Left cardiac atrium (tissue), 4 donors: ENCODE measurements around the gene EEF1E1. TPM values are rescaled to one million over a fixed set of nuclear protein-coding genes. Genes with fewer than 3 reads are reported as not detected.

Experiments used
- ATAC-seq, 2 donors: fragments of 200-7000 bp; cut with Tn5 transposase; one replicate each; pipeline ENCODE4 v1.9.1; 2020; ENCODE audit warnings: mild to moderate bottlenecking in 2 of 2, moderate library complexity in 2 of 2
- DNase-seq: peaks from one replicate; pipeline ENCODE4 v3.0.0-alpha.2; 2020
- intact Hi-C, 2 donors: fragments of 100-400 bp; cut with DNase I; formaldehyde crosslinking; loops; one replicate each; pipeline versions ENCODE4 v1.14.1 to v1.15.1; 2022 to 2023
- total RNA-seq, 2 donors: library from RNA; stranded (reverse); fragmentation: NEBNext Ultra II Directional; extraction: Animal tissue kit (Norgen Biotek cat#: 25700); gene quantifications; one replicate each; pipeline ENCODE4 v1.2.1, GENCODE V29; 2021
- donor health status: DM: no; HTN: yes; CAD: no.
- donor health status: DM: no; HTN: yes; CAD: no; lungs with severe emphysema.
- donor health status: DM: yes; HTN: yes; CAD: no.
- donor health status: Dilated cardiomyopathy.

The EEF1E1 gene
- total RNA-seq, 2 donors from 2014 or later = 14.5 to 18.5 TPM

DNA sequence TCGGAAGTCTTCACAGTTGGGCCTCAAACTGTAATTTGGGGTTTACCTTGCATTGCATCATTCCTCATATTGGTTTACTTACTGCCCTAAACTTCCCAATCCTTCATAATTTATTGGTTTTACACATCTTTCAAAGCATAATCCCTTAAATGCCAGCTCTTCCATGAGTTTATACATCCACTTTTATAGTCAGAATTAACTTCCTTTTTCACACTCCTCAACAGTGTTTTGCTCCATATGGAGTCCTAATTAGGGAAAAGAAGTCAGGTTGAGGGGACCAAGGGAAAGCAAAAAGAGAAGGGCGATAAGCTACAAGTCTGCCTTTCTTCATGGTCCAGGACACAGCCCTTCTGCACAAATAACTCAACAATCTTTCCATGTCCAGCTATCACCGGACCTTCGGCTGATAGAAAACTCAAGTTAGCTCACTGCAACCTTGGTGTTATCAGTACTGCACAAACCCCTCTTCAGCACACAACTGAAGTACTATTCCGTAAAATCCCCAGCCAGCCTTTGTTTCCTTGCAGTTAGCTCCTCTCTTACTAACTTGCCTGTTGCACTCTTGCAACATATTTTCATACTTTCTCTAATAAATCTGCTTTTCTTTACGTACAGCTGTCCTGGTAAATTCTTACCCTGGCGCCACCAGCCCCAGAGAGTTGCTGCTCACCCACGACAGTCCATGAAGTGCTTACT, 2.0 kb downstream of the EEF1E1 start:
- intact Hi-C loops = no loop called here
- DNase-seq = no peak
- ATAC-seq = no peak

DNA sequence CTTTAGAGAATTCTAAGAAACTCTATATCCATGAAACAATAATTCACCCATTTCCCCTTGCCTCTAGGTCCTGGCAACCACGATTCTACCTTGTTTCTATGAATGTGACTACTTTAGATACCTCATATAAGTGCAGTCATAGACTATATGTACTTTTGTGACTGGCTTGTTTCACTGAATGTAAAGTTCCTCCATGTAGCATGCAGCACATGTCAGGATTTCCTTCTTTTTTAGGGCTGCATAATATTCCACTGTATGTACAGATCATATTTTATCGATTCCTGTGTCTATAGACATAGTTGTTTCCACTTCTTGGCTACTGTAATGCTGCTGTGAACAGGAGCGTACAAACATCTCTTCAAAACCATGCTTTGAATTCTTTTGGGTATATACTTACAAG, 11.7 kb downstream of the EEF1E1 start:
- ATAC-seq (no peak), DNase-seq (no peak)
- intact Hi-C loops = no loop called here

DNA sequence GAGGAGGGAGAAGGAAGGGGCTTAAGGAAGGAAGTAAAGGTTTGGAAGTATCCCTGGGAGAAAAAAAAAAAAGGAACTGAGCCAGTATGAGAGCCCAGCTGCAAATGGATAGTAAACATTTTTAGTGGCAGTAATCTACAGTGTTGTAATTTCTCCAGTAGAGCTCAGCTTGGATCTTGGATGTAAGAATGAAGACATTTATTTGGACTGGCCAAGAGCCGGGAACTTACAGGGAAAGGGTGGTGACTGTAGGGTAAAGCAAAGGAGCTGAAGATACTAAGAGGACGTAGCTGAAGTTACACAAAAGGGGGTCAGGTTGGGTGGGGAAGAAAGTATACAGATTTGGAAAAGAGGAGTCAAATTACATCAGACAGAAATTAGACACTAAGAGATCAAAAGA, 13.5 kb downstream of the EEF1E1 start:
- ATAC-seq = no peak

DNA sequence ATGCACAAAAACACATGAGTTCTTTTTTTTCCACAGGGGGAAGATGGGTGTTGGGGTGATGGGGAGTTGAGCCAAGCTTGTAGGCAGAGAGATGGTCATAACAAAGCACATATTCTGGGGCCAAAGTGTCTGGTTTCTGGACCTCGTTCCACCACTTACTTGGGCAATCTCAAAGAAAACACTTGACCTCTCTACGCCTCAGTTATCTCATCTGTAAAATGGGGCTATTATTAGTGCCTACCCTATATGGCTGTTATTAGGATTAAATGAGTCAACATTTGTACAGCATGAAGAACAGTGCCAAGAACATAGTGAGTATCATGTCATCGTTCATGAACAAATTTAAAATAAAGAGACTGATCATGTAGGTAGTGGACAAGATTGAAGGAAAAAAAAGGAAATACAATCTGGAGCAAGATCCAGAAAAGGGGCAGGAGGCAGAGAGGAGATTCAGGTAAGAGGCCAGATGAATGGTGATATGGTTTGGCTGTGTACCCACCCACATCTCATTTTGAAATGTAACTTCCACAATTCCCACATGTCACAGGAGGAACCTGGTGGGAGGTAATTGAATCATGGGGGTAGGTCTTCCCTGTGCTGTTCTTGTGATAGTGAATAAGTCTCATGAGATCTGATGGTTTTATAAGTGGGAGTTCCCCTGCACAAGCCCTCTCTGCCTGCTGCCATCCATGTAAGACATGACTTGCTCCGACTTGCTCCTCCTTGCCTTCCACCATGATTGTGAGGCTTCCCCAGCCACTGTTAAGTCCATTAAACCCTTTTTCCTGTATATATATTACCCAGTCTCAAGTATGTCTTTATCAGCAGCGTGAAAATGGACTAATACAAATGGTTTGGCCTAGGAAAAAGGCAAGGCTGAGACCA, 14.2 kb downstream of the EEF1E1 start:
- intact Hi-C loops = no loop called here
- ATAC-seq = no peak
- DNase-seq = no peak

More for the DNA sequence above, 13.5 kb downstream of the EEF1E1 start:
- DNase-seq = no peak
- intact Hi-C loops = no loop called here

DNA sequence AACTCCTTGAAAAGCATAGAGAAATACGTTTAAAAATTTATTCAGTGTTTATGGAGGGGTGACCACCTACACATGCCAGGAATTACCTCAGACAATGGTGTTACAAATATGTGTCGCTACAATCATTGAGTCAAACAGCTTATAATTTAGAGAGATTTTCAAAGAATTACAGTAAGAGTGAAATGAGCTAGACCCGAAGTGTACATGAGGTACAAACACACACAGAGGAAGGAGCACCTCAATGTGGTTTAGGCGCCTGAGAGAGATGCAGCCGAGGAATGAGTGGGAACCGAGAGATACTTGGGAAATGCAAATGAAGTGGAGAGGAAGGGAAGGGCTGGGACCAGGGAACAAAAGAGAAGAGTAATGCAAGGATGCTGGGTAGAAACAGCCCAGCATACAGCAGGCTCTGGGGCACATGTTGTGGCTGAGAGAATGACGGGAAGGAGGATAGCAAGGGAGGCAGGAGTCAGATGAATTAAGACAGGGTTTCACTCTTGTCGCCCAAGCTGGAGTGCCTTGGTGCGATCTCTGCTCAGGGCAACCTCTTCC, 15.5 kb downstream of the EEF1E1 start:
- ATAC-seq (no peak), DNase-seq (no peak)
- intact Hi-C loops = no loop called here

DNA sequence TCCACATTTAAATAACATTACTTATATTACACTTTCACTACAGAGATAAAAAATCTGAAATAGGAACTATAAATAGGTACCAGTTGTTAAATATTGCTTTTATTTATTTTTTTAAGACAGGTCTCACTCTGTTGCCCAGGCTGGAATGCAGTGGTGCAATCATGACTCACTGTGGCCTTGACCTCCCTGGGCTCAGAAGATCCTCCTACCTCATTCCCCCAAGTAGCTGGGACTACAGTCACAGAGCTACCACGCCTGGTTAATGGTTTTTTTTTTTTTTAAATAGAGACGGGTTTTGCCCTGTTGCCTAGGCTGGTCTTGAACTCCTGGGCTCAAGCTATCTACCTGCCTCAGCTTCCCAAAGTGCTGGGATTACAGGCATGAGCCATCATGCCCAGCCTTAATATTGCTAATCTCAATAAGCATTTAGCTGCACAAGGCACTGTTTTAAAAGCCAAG, 17.3 kb downstream of the EEF1E1 start:
- intact Hi-C loops = no loop called here
- DNase-seq (peak; percentile 34), ATAC-seq (peak in 1 of 2 donors; percentile 93)

DNA sequence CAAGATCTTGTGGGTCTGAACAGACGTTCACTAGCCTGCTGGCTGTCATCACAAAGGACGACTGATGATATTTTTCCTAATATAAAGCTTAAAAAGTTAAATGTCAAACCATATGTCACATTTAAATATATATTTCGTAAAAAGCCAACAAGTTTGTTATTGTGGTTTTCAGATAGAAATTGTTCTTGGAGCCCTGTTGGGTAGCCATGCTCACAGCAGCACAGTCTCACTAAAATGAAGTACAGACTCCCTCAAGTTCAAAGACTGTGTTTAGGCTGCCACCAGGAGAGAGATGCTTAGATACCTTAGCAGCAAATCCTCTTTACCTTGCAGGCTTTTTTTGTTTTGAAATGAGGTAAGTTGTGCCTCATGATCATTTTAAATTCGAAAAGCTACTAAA, 17.8 kb downstream of the EEF1E1 start:
- intact Hi-C loops = no loop called here
- DNase-seq = no peak
- no peak for ATAC-seq

DNA sequence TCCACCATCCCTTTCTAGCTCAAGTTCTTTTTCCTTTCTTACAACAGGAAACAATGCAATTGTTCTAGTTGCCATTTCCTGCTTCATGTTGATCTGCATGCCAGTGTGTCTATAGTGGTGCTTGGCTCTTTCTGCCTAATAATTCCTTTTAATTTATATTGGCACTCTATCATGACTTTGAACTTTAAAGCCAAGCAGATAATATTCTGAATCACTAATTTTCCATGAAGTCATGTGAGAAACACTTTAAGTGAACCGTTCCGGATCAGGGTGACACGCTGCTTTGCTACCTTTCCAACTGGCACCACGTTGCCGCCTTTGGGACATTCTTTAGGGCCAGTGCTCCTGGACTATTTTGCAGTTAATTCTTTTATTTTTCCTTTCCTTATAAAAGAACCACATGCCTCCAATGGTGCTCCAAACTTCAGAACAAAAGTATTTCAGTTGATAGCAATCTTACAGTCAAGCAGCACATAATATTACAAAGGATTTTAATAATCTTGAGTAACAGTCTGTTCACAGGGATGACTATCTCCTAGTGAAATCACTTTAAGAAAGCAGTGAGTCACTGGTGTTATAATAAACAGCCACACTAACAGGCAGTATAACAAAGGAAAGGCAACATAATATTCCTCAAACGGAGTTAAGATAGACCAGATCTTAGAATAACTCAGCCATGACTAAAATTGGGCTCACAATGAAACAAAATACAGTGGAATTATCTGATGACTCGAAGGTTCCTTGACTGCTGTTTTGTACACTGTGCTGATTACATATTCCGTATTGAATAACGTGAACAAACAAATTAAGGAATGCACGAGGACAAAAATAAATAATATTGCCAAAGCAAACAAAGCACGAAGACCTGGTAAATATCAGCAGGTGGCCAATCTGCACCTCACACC, 19.1 kb downstream of the EEF1E1 start:
- intact Hi-C loops = no loop called here
- peak in 1 of 2 donors; percentile 27 for ATAC-seq
- peak; percentile 41 for DNase-seq

DNA sequence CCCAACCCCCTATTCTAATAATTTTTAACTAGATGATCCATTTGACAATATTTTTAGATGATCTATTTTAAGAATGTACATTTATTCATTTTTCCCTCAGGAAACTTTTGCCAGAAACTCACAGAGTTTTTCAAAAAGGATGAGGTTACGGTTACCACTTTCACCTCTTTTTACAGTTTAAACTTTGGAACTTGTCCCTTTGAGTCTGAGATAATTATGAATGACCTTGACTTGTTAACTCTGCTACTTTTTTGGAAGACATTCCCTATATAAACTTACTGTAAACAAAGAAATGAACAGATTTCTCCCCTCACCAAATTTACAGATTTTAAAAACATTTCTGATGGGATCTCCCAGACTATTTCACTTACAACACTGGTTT, 19.8 kb downstream of the EEF1E1 start:
- DNase-seq (no peak), ATAC-seq (no peak)
- intact Hi-C loops = no loop called here

DNA sequence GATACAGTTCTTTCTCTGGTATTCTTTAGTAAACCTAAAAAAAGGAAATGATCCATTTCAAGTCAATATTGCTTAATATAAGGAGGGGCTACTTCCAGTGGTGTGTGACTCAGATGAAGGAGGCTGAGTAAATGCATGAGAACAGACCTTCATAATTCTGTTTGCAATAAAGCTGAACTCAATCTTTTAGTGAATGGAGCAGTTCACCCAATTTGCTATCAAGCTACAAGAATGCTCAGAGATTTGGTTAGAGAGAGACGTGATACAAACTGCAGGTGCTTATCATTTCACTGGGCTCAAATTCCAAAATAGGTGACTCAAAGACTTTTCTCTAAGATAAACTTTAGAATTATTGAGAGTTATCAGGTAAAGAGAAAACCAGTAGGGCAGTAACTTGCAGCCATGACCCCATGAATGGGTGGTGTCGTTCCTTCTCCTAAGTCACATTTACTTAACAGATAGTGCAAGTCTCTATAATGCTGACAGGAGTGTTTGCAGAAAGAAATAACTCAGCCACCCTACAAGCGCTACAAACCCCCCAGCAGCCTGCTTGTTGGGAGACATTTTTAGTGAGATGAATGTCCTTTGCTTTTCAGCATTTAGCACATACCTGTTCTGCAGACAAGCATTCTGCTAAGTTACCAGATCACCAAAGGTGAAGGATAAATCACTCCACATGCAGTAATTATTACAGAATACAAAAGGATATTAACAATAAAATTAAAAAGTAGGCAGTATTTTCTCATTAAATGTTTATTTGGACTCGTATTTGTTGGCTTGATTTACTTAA, 21.8 kb downstream of the EEF1E1 start:
- peak in 1 of 2 donors; percentile 64 for ATAC-seq
- intact Hi-C loops = no loop called here

DNA sequence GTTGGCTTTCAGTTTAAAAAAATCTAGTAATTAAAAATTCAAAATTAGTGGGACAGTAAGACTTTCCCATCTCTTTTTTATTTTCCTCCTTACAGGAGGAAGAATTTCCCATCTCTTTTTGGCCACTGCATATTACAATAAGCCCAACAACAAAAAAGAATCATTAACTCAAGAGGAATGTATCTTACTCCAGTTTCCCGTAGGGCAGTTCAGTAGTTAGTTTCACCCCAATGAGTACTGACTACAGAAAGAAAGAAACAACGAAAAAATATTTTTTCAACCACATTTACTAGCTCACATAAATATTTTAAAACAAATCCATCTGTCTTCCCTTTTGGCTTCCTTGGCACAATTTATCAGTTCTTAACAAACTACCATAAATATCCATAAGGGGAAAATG, 23.2 kb downstream of the EEF1E1 start:
- intact Hi-C loops = no loop called here
- no peak for ATAC-seq
- no peak for DNase-seq

More for the DNA sequence above, 21.8 kb downstream of the EEF1E1 start:
- no peak for DNase-seq

DNA sequence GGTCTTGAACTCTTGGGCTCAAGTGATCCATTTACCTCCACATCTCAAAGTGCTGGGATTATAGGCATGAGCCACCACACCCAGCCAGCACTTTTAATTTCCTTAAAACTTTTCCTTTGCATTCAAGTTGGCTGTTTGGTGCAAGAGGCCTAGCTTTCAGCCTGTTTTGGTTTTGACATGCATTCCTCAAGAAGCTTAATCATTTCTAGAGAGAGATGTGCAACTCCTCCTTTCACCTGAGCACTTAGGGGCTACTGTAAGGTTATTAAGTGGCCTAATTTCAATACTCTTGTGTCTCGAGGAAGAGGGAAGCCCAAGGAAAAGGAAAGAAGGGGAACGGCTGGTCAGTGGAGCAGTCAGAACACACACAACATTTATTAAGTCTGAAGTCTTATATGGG, 24.4 kb downstream of the EEF1E1 start:
- ATAC-seq (no peak), DNase-seq (no peak)
- intact Hi-C loops = no loop called here

DNA sequence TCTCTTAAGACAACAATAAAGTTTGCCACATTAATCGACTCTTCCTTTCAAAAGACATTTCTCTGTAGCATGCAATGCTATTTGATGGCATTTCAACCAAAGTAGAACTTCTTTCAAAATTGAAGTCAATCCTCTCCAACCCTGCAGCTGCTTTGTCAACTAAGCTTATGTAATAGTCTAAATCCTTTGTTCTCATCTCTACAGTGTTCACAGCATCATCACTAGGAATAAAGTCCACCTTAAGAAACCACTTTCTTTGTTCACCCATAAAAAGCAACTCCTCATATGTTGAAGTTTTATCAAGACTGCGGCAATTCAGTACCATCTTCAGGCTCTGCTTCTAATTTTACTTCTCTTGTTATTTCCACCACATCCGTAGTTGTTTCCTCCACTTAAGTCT, 26.6 kb downstream of the EEF1E1 start:
- intact Hi-C loops = no loop called here
- DNase-seq (no peak), ATAC-seq (no peak)

DNA sequence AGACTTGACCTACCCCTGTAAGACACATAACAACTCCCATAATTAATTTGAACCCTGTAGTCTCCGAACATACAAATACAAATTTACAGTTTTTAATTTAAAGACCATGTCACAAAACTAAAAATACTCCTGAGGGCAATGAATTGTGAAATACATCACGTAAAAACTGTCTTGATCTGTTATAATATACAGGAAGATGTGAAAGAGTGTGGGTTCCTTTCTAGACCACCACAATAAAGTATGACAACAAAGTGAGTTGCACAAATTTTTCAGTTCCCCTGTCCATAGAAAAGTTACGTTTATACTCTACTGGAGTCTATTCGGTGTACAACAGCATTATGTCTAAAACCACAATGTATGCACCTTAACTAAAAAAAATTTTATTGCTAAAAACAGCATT, 27.2 kb downstream of the EEF1E1 start:
- no peak for ATAC-seq
- intact Hi-C loops = no loop called here
- no peak for DNase-seq

DNA sequence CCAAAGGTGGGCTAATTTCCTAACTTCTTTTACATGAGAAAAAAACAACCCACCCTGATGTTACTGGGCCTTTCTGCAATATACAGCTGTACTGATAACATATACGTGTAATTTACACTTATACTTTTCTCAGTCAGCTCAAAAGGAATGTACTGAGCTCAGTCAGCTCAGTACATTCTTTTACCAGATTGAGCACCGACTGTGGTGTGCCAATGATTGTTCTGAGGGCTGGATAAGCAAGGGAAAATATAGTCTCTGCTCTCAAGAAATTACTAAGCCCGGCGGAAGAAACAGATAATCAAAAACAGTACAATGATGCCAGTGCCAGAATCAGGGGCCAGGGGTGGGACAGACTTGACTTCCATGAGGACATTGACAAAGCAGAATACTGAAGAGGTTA, 28.1 kb downstream of the EEF1E1 start:
- intact Hi-C loops = no loop called here
- ATAC-seq (no peak), DNase-seq (peak; percentile 29)

DNA sequence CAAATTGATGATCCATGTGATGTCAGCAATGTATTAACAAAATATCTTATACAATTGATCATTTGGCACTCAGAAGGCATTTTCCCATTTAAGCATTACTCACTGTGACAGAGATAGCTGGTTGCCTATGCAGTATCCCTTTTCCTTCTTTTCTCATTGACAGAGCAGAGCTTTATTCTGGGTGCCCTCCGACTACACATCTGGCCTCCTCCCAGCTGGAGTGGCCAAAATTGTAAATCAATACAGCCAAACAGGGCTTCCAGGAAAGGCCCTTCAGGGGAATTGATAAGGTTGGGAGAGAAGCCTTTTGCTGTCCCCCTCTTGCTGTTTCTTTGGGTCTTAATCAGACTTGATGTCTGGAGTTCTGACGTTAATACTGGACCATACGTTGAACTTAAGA, 28.6 kb downstream of the EEF1E1 start:
- intact Hi-C loops = no loop called here
- DNase-seq (no peak), ATAC-seq (no peak)

DNA sequence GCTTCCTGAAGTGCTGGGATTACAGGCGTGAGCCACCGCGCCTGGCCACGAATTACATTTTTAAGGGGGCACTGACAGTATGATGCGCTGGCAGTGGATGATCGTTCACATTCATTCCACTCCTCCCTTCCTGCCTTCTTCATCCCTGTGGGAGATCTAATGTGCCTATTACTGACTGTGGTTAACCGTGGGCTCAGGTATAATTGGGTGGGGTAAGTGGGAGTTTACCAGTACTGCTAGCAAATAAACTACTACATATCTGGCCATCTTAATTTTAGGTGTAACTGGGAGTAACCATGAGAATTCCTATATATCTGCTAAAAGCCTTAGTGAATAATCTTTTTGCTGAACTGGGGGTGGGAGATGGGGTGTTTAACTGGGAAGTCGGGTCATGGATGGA, 31.6 kb downstream of the EEF1E1 start:
- intact Hi-C loops = no loop called here
- no peak for DNase-seq
- no peak for ATAC-seq

DNA sequence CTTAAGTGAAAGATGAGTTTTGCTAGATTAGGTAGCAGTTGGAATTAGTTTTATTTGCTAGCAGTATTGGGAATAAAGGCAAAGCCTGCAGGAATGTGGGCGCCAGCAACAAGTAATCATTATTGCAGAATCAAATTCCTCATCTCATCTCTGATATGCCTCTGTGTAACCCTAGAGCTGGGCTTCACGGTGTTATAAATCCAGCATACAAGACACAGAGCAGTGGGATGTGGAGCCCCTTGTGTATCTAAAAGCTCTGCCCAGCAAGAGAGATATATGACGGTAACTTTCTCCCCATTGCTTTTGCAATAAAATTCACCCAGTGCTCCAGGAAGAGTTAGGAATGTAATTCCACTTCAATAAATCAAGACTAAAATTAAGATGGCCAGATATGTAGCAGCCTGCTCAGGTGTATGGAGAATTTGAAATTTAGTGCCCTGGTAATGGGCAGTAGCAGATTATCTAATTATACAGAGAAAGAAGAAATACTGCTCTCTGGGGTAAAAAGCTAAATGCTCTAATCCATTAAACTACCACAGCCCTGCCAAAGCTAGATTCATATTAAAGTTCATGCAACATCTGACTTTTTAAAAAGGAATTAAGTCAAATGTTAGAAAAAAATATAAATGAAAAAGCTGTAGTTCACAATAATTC, 32.6 kb downstream of the EEF1E1 start:
- no peak for DNase-seq
- no peak for ATAC-seq
- intact Hi-C loops = no loop called here
